OCI-LY7 (cell line): ENCODE results near the gene SKIC2. TPM values are rescaled to one million over a fixed set of nuclear protein-coding genes. Genes with fewer than 3 reads are reported as not detected.
"Not testable (repeated sequence)": the region's sequence is repeated elsewhere in the genome, so short reads cannot be mapped to it uniquely, and the experiment has no call there.

Experiments used
- BruUV-seq: library from RNA; stranded (reverse); fragments of 400-500 nt; replicated peaks from 2 replicates; lab custom pipeline; 2021; lab: Mats Ljungman, UMichigan
- CTCF ChIA-PET: fragments of 300-600 bp; sonication (Branson Sonifier 250); formaldehyde crosslinking; loops from one replicate; lab custom pipeline; 2022; ENCODE audit warnings: antibody characterized with exemption; ENCODE audit not compliant: unreplicated experiment; lab: Charles Lee
- POLR2A ChIA-PET: fragments of 300-600 bp; sonication (Branson Sonifier 250); formaldehyde crosslinking; loops from one replicate; lab custom pipeline; 2022; ENCODE audit warnings: antibody characterized with exemption; lab: Charles Lee
- DNase-seq: peaks from one replicate; pipeline ENCODE4 v3.0.0-alpha.2; 2015; ENCODE audit warnings: low spot score
- H2AFZ ChIP-seq: fragments of 200-600 bp; sonication (generic), shearing (Covaris generic); 2 replicates; pipeline ENCODE4 v1.6.1; 2014; ENCODE audit warnings: mild to moderate bottlenecking, antibody characterized with exemption, low read length, moderate library complexity
- H3K27ac ChIP-seq: fragments of 200-600 bp; sonication (generic); 2 replicates; pipeline ENCODE4 v1.5.1; 2014; ENCODE audit warnings: mixed run types, low read depth, mild to moderate bottlenecking, moderate library complexity, low read length, inconsistent platforms; ENCODE audit not compliant: poor library complexity, severe bottlenecking
- H3K36me3 ChIP-seq: fragments of 200-600 bp; sonication (generic); 2 replicates; pipeline ENCODE4 v1.6.1; 2014; ENCODE audit warnings: mild to moderate bottlenecking, antibody characterized with exemption, low read length, moderate library complexity, mixed read lengths; ENCODE audit not compliant: insufficient read depth
- H3K4me1 ChIP-seq: fragments of 200-600 bp; sonication (generic); 2 replicates; pipeline ENCODE4 v1.5.1; 2014; ENCODE audit warnings: mild to moderate bottlenecking, low read length; ENCODE audit not compliant: insufficient read depth, poor library complexity, severe bottlenecking
- H3K4me2 ChIP-seq: fragments of 200-600 bp; sonication (generic); 2 replicates; pipeline ENCODE4 v1.6.1; 2014; ENCODE audit warnings: mild to moderate bottlenecking, low read length
- H3K4me3 ChIP-seq: fragments of 200-600 bp; sonication (generic); 2 replicates; pipeline ENCODE4 v1.5.1; 2014; ENCODE audit warnings: mild to moderate bottlenecking, low read depth, low read length; ENCODE audit not compliant: poor library complexity, severe bottlenecking
- H3K79me2 ChIP-seq: fragments of 200-600 bp; sonication (generic); 2 replicates; pipeline ENCODE4 v1.6.1; 2016; ENCODE audit warnings: low read depth, mild to moderate bottlenecking, low read length, moderate library complexity, mixed read lengths; ENCODE audit not compliant: insufficient read depth
- H3K9me2 ChIP-seq: fragments of 200-600 bp; sonication (generic); 2 replicates; pipeline ENCODE4 v1.6.1; 2016; ENCODE audit warnings: mild to moderate bottlenecking, low read length, mixed read lengths; ENCODE audit not compliant: insufficient read depth
- H3K9me3 ChIP-seq: fragments of 200-600 bp; sonication (generic); 2 replicates; pipeline ENCODE4 v1.6.1; 2014; ENCODE audit warnings: mild to moderate bottlenecking, mixed run types, low read length, mixed read lengths
- H4K20me1 ChIP-seq: fragments of 200-600 bp; sonication (generic); 2 replicates; pipeline ENCODE4 v1.6.1; 2014; ENCODE audit warnings: mild to moderate bottlenecking, antibody characterized with exemption, low read length, moderate library complexity, mixed read lengths; ENCODE audit not compliant: insufficient read depth
- intact Hi-C: fragments of 100-400 bp; cut with micrococcal nuclease; formaldehyde crosslinking; loops from one replicate; pipeline ENCODE4 v1.10.0; 2022; ENCODE audit not compliant: unreplicated experiment
- total RNA-seq, 2 experiments: library from RNA; depleted of rRNA in 1 of 2; stranded (reverse); fragments of >200 nt in 1 of 2; shearing (Covaris generic) in 1 of 2; gene quantifications; 2 replicates each; pipeline ENCODE4 v1.2.3, GENCODE V29; 2014 to 2022

The SKIC2 gene
- total RNA-seq, 2 experiments from 2014 or later: 45.8 to 77.5 TPM

DNA sequence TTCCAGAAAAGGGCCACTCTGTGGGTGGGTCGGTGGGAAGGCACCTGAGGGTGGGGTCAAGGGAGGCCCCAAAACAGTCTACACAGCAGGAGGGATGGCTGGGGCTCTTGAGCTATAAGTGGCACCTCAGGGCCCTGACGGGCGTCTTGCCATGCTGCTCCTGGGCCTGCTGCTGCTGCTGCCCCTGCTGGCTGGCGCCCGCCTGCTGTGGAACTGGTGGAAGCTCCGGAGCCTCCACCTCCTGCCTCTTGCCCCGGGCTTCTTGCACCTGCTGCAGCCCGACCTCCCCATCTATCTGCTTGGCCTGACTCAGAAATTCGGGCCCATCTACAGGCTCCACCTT is 46.5 kb downstream of the SKIC2 start:
- POLR2A ChIA-PET, H3K9me2 ChIP-seq, intact Hi-C loops, H3K79me2 ChIP-seq, CTCF ChIA-PET, H3K36me3 ChIP-seq, H3K4me3 ChIP-seq, H4K20me1 ChIP-seq, H3K4me2 ChIP-seq, H3K27ac ChIP-seq, BruUV-seq, DNase-seq, H3K9me3 ChIP-seq, H2AFZ ChIP-seq, H3K4me1 ChIP-seq: not testable (repeated sequence)

DNA sequence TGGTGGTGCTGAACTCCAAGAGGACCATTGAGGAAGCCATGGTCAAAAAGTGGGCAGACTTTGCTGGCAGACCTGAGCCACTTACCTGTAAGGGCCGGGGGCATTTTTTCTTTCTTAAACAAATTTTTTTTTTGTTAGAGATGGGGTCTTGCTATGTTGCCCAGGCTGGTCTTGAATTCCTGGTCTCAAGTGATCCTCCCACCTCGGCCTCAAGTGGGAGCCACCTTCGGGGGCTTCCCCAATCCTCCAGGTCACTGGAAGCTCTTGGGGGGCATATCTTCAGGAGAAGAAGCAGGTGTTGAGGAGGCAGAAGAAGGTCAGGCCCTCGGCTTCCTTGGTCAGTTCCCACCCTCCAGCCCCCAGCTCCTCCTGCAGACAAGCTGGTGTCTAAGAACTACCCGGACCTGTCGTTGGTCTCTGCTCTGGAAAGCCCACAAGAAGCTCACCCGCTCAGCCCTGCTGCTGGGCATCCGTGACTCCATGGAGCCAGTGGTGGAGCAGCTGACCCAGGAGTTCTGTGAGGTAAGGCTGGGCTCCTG is 47.1 kb downstream of the SKIC2 start:
- H3K4me2 ChIP-seq, H3K4me1 ChIP-seq, POLR2A ChIA-PET, BruUV-seq, CTCF ChIA-PET, intact Hi-C loops, H3K79me2 ChIP-seq, DNase-seq, H4K20me1 ChIP-seq, H3K9me3 ChIP-seq, H2AFZ ChIP-seq, H3K4me3 ChIP-seq, H3K9me2 ChIP-seq, H3K36me3 ChIP-seq, H3K27ac ChIP-seq: not testable (repeated sequence)

DNA sequence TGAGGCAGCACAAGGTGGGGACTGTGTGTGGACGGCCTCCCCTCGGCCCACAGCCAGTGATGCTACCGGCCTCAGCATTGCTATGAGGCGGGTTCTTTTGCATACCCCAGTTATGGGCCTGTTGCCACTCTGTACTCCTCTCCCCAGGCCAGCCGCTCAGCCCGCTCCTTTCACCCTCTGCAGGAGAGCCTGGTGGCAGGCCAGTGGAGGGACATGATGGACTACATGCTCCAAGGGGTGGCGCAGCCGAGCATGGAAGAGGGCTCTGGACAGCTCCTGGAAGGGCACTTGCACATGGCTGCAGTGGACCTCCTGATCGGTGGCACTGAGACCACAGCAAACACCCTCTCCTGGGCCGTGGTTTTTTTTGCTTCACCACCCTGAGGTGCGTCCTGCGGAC is 48.1 kb downstream of the SKIC2 start:
- BruUV-seq, H3K4me1 ChIP-seq, H3K4me3 ChIP-seq, intact Hi-C loops, H3K79me2 ChIP-seq, H3K36me3 ChIP-seq, DNase-seq, H4K20me1 ChIP-seq, CTCF ChIA-PET, H3K27ac ChIP-seq, H2AFZ ChIP-seq, H3K9me3 ChIP-seq, H3K9me2 ChIP-seq, H3K4me2 ChIP-seq, POLR2A ChIA-PET: not testable (repeated sequence)

DNA sequence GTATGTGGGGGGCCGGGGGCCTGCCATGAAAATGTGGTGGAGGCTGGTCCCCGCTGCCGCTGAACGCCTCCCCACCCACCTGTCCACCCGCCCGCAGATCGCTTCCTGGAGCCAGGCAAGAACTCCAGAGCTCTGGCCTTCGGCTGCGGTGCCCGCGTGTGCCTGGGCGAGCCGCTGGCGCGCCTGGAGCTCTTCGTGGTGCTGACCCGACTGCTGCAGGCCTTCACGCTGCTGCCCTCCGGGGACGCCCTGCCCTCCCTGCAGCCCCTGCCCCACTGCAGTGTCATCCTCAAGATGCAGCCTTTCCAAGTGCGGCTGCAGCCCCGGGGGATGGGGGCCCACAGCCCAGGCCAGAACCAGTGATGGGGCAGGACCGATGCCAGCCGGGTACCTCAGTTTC is 49.1 kb downstream of the SKIC2 start:
- H3K9me2 ChIP-seq, POLR2A ChIA-PET, H4K20me1 ChIP-seq, H2AFZ ChIP-seq, H3K27ac ChIP-seq, BruUV-seq, CTCF ChIA-PET, H3K4me2 ChIP-seq, H3K36me3 ChIP-seq, DNase-seq, H3K4me1 ChIP-seq, H3K79me2 ChIP-seq, H3K4me3 ChIP-seq, intact Hi-C loops, H3K9me3 ChIP-seq: not testable (repeated sequence)

DNA sequence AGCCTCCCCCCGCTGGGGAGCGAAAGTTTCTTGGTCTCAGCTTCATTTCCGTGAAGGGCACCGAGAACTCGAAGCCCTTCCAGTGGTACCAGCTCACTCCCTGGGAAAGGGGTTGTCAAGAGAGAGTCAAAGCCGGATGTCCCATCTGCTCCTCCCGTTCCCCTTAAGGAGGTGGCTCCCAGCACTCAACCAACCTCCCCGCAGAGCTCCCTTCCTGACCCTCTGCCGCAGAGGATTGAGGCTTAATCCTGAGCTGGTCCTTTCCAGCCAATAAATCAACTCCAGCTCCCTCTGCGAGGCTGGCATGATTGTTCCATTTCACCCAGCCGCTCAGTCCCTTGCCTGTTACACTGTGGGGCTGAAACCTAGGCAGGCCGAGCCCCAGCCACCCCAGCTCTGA is 49.6 kb downstream of the SKIC2 start:
- DNase-seq, H3K9me3 ChIP-seq, H3K27ac ChIP-seq, intact Hi-C loops, H3K4me1 ChIP-seq, H3K79me2 ChIP-seq, H3K4me2 ChIP-seq, CTCF ChIA-PET, BruUV-seq, H3K36me3 ChIP-seq, H2AFZ ChIP-seq, H3K9me2 ChIP-seq, H4K20me1 ChIP-seq, H3K4me3 ChIP-seq, POLR2A ChIA-PET: not testable (repeated sequence)

DNA sequence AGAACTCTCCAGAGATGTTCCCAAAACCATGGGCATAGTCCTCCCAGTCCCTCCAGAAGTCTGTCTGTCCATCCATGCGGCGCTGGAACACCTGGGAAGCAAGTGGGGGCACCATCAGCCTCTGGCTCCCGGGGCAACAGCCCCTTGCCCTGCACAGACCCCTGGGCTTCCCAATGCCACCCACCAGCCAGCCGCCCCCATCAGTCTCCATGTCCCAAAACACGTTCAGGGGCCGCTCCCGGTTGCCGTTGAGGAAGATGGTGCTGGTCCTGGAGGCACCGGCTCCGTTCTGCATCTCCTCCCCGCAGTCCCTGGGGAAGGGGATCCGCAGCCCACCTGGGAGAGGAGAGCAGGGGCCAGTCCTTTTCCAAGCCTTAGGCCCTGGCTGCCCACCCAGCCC is 50.6 kb downstream of the SKIC2 start:
- H3K4me1 ChIP-seq, H3K27ac ChIP-seq, BruUV-seq, H3K4me3 ChIP-seq, POLR2A ChIA-PET, CTCF ChIA-PET, H3K9me2 ChIP-seq, H3K4me2 ChIP-seq, H3K36me3 ChIP-seq, DNase-seq, H2AFZ ChIP-seq, H3K79me2 ChIP-seq, H4K20me1 ChIP-seq, intact Hi-C loops, H3K9me3 ChIP-seq: not testable (repeated sequence)
